Lower lobe of right lung (tissue), 2 donors: Measurements from ENCODE around the gene MOGAT1. TPM values are rescaled to one million over a fixed set of nuclear protein-coding genes. Genes with fewer than 3 reads are reported as not detected.

Source experiments
- ATAC-seq, 2 donors: fragments of 200-7000 bp; cut with Tn5 transposase; one replicate each; pipeline ENCODE4 v1.9.1; 2020 to 2022; ENCODE audit warnings: mild to moderate bottlenecking in 2 of 2, moderate library complexity in 2 of 2
- DNase-seq: peaks from one replicate; pipeline ENCODE4 v3.0.0-alpha.2; 2020
- H3K27ac ChIP-seq: fragments of 200-600 bp; one replicate; pipeline ENCODE4 v1.8.0; 2022
- H3K27me3 ChIP-seq: fragments of 200-600 bp; one replicate; pipeline ENCODE4 v1.8.0; 2022; ENCODE audit warnings: low read depth
- H3K36me3 ChIP-seq: fragments of 200-600 bp; one replicate; pipeline ENCODE4 v1.8.0; 2022; ENCODE audit warnings: mild to moderate bottlenecking
- H3K4me1 ChIP-seq: fragments of 200-600 bp; one replicate; pipeline ENCODE4 v1.8.0; 2022
- H3K4me3 ChIP-seq: fragments of 200-600 bp; one replicate; pipeline ENCODE4 v1.8.0; 2022; ENCODE audit warnings: mild to moderate bottlenecking
- H3K9me3 ChIP-seq: fragments of 200-600 bp; one replicate; pipeline ENCODE4 v1.8.0; 2022
- intact Hi-C: fragments of 100-400 bp; cut with DNase I; formaldehyde crosslinking; loops from one replicate; pipeline ENCODE4 v1.11.0; 2022
- total RNA-seq: library from RNA; stranded (reverse); fragmentation: NEBNext Ultra II Directional; extraction: Animal tissue kit (Norgen Biotek cat#: 25700); gene quantifications from one replicate; pipeline ENCODE4 v1.2.1, GENCODE V29; 2021
- TF ChIP-seq, protein P1 (sequence below): fragments of 200-600 bp; IDR thresholded peaks from one replicate; pipeline ENCODE4 v1.8.0; 2022; ENCODE audit warnings: antibody characterized with exemption, mild to moderate bottlenecking
- donor health status: DM: no; HTN: yes; CAD: no; lungs with severe emphysema.

The MOGAT1 gene
- total RNA-seq, 1 donor from 2014 or later, result 3.2 TPM

DNA sequence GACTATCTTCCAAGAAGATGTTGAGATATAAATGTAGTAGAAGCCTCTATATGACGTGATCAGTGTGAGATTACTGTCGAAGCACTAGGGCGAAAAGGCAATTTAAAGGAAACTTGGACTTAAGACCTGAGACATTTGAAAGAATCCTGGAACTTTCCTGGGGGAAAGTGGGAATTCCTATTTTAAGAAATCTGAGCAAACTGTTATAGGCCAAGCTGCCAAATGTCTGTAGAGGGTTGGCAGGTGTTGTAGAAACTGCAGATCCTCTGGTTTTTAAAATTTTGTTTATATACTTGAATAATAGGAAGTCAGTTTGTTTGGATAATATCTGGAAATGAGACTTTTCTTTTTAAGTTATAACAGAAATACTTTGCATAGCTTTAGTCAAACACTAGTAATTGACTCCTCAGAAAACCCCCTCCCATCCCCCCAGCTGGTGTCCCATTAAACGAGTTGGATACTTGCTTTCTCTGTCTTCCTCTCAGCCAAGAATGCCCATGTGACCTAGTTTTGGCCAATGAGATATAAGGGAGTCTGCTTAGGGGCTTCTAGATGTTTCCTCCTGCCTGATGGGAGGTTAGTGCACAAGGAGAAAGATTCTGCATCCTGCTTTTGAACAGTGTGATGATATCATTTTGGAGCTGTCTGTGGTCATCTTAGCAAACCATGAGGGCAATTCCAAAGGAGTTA, 61.2 kb downstream of the MOGAT1 start:
- H3K36me3 ChIP-seq, result no peaks in the 10 kb centered on the region

DNA sequence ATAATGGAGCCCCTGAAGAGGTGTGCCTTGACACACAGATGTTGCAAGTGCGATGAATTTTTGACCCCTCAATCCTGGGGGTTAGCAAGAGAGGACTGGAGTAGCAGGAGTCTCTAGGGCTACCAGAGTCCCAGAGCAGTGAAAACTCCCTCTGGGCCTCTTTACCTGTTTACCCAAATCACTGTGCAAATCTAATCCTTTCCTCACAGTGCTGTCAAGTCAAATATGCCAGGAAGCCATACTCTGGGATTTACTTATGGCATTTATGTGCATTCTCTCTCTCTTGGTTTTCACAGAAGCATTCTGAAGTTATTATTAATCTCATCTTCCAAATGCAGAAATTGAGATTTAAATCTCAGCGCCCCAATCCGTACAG, 62.0 kb downstream of the MOGAT1 start:
- peaks cover 34% of the 10 kb centered on the region for H3K4me1 ChIP-seq
- no peak overlapping the region for H3K4me3 ChIP-seq
- no peaks in the 10 kb centered on the region for H3K36me3 ChIP-seq
- no peaks in the 10 kb centered on the region for H3K9me3 ChIP-seq
- DNase-seq (no peak), ATAC-seq (no peak)
- H3K27me3 ChIP-seq, result no peaks in the 10 kb centered on the region
- intact Hi-C loops, result no loop called here
- TF ChIP-seq, protein P1, sequence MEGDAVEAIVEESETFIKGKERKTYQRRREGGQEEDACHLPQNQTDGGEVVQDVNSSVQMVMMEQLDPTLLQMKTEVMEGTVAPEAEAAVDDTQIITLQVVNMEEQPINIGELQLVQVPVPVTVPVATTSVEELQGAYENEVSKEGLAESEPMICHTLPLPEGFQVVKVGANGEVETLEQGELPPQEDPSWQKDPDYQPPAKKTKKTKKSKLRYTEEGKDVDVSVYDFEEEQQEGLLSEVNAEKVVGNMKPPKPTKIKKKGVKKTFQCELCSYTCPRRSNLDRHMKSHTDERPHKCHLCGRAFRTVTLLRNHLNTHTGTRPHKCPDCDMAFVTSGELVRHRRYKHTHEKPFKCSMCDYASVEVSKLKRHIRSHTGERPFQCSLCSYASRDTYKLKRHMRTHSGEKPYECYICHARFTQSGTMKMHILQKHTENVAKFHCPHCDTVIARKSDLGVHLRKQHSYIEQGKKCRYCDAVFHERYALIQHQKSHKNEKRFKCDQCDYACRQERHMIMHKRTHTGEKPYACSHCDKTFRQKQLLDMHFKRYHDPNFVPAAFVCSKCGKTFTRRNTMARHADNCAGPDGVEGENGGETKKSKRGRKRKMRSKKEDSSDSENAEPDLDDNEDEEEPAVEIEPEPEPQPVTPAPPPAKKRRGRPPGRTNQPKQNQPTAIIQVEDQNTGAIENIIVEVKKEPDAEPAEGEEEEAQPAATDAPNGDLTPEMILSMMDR, result no peak
- H3K27ac ChIP-seq, result no peak overlapping the region

More for the DNA sequence above, 61.2 kb downstream of the MOGAT1 start:
- no peak for DNase-seq
- Histone ChIP-seq H3K27me3 (no peaks in the 10 kb centered on the region), H3K4me3 (no peak overlapping the region), H3K4me1 (peaks cover 34% of the 10 kb centered on the region), H3K27ac (no peak overlapping the region), H3K9me3 (no peaks in the 10 kb centered on the region)
- TF ChIP-seq, protein P1, result no peak
- intact Hi-C loops, result no loop called here
- no peak for ATAC-seq

DNA sequence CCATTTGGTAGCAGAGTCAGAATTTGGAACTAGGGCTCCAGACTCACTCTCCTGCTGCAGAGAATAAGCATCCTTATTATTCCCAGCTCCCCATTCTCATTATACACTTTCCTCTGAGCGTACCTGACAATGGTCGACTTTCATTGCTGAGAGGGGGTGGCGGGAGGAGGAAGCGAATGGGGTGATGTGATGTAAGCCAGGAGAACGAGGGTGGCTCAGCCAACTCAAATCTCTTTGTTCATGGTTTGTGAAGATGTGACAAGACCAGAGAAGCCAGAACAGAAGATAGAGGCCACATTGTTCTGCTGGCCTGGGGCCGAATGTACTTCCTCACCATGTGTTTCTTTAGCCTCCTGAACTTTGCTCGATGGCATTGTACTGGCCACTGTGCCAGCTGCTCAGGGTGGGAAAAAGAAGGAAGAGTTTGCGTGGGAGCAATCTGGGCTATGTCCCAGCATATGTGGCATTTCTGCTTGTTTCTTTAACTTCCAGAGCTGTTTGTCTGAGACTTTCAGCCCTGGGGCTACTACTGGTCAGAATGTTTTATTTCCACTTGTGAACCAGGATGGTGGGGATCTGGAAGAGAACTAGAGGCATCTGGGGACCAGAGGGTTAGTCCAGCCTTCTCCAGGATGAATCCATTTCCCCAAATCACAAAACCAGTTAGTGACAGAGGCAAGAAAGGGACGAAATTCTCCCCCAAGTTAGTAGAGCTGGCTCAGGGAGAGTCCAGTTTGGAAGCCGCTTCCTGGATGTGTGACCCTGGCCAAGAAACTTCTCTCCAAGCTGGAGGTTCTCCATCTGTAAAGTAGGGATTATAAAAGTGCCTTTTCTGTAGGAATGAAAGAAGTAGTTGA, 62.6 kb downstream of the MOGAT1 start:
- Histone ChIP-seq H3K27me3 (no peaks in the 10 kb centered on the region), H3K4me3 (no peak overlapping the region), H3K36me3 (no peaks in the 10 kb centered on the region), H3K9me3 (no peaks in the 10 kb centered on the region), H3K27ac (no peak overlapping the region), H3K4me1 (peaks cover 34% of the 10 kb centered on the region)
- DNase-seq (no peak), ATAC-seq (peak; percentile 12 to 47)
- intact Hi-C loops, result no loop called here
- TF ChIP-seq, protein P1, result no peak

GRCh38 chr2:222734703-222735014, 63.2 kb downstream of the MOGAT1 start:
- H3K4me3 ChIP-seq, result no peak overlapping the region
- intact Hi-C loops, result no loop called here
- H3K27ac ChIP-seq, result no peak overlapping the region
- H3K9me3 ChIP-seq, result no peaks in the 10 kb centered on the region
- H3K4me1 ChIP-seq, result peaks cover 34% of the 10 kb centered on the region
- no peak for ATAC-seq
- H3K36me3 ChIP-seq, result no peaks in the 10 kb centered on the region
- DNase-seq, result no peak
- H3K27me3 ChIP-seq, result no peaks in the 10 kb centered on the region
- TF ChIP-seq, protein P1, result no peak

GRCh38 chr2:222736301-222736700, 64.8 kb downstream of the MOGAT1 start:
- no peak overlapping the region for H3K4me3 ChIP-seq
- H3K4me1 ChIP-seq, result peaks cover 25% of the 10 kb centered on the region
- intact Hi-C loops, result no loop called here
- DNase-seq (no peak), ATAC-seq (no peak)
- no peak overlapping the region for H3K27ac ChIP-seq
- no peaks in the 10 kb centered on the region for H3K36me3 ChIP-seq
- TF ChIP-seq, protein P1, result no peak
- no peaks in the 10 kb centered on the region for H3K27me3 ChIP-seq
- H3K9me3 ChIP-seq, result no peaks in the 10 kb centered on the region
